AG09309 (cell line): Measurements from ENCODE around the gene SEPTIN8.

ENCODE experiments used
- DNase-seq: peaks from one replicate; pipeline ENCODE4 v3.0.0-alpha.2; 2010; ENCODE audit warnings: low read depth
- H3K4me3 ChIP-seq: 2 replicates; pipeline ENCODE4 v1.5.1; 2011; ENCODE audit warnings: mild to moderate bottlenecking, low read depth, low read length, moderate library complexity; ENCODE audit not compliant: control insufficient read depth
- TF ChIP-seq, protein P1 (sequence below): IDR thresholded peaks from 2 replicates; pipeline ENCODE4 v1.5.1; 2011; ENCODE audit warnings: mild to moderate bottlenecking, low read depth, low read length, inconsistent platforms; ENCODE audit not compliant: insufficient read depth, control insufficient read depth; ENCODE audit errors: missing control alignments

SEPTIN8 gene

DNA sequence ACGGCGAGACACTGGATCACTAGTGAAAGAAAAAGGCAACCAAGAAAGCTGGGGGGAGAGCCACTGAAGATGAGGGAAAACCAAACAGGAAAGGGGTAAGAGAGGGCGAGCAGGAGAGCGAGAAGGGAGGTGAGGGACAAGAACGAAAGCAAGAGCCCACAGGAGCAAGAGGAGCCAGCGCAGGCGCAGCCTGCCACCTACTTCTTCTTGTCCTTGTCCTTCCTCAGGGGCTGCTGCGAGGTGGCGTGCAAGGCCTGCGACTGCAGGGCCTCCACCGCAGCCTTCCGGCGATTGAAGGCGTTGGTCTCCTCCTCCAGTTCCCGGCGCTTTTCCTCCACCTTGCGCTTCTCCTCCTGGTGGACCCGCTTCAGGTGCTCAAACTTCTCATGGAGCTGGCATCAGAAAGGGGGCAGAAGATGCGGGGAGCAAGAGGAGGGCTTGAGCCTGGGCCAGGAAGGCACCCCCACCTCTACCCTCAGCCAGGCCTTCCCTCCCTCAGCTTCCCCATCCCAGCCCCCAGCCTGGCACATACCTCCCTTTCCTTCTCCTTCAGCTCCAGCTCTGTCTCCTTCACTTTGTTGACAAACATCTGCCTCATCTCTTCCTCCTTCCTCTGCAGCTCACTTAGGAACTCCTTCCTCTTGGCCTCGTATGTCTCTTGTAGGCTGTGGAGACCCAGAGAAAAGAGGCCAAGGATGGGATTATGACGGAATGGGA lies 16.3 kb downstream of the SEPTIN8 start:
- H3K4me3 ChIP-seq = no peak overlapping the region
- no peak for DNase-seq
- TF ChIP-seq, protein P1, sequence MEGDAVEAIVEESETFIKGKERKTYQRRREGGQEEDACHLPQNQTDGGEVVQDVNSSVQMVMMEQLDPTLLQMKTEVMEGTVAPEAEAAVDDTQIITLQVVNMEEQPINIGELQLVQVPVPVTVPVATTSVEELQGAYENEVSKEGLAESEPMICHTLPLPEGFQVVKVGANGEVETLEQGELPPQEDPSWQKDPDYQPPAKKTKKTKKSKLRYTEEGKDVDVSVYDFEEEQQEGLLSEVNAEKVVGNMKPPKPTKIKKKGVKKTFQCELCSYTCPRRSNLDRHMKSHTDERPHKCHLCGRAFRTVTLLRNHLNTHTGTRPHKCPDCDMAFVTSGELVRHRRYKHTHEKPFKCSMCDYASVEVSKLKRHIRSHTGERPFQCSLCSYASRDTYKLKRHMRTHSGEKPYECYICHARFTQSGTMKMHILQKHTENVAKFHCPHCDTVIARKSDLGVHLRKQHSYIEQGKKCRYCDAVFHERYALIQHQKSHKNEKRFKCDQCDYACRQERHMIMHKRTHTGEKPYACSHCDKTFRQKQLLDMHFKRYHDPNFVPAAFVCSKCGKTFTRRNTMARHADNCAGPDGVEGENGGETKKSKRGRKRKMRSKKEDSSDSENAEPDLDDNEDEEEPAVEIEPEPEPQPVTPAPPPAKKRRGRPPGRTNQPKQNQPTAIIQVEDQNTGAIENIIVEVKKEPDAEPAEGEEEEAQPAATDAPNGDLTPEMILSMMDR = no peak

- no peak for DNase-seq
- no peak overlapping the region for H3K4me3 ChIP-seq
- TF ChIP-seq, protein P1 = no peak
Measured at GRCh38 chr5:132760049-132760420, 17.0 kb downstream of the SEPTIN8 start.

DNA sequence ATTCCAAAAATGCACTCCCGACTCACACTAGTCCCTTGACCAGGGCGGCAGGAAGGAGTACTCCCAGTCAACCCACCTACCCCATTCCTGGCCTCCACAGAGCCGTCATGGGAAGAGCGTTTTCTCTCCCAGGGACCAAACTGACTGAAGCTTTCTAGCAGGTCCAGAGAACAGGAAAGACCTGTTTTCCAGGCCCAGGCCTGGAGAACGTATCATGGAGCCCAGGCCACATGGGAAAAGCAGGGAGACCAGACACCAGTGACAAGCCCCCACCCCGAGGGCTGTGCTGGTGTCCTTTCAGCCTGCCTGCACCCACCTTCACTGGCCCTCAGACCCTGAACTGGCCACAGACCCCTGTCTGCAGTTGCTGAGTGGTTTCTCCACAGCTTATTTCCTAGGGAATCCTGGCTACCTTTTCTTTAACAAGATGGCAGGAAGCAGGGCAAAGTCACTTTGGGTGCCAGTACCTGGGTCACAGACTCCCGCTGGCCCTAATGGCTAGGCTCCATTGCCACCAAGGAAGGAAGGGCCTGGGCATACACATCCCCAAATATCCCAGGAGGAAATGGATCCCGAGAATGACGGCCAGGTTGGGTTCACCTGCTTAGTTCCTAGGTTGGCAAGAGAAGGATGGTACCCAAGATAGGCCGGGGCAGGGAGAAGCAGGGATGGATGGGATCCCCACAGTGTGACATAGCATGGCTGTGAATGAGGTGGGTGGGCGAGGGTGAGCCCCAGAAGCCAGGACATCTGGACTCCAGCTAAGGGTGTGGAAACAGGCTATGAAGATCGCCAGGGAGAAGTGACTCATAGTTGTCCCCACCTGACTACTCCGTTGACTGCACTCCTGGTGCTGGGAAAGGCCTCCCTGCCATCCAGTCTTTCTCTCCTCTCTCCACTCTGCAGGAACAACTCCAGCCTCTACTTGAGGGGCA lies 17.7 kb downstream of the SEPTIN8 start:
- no peak for DNase-seq
- TF ChIP-seq, protein P1 = no peak
- H3K4me3 ChIP-seq = no peak overlapping the region

GRCh38 chr5:132758451-132758850 lies 18.6 kb downstream of the SEPTIN8 start:
- no peak for DNase-seq
- H3K4me3 ChIP-seq = no peak overlapping the region
- TF ChIP-seq, protein P1 = no peak

DNA sequence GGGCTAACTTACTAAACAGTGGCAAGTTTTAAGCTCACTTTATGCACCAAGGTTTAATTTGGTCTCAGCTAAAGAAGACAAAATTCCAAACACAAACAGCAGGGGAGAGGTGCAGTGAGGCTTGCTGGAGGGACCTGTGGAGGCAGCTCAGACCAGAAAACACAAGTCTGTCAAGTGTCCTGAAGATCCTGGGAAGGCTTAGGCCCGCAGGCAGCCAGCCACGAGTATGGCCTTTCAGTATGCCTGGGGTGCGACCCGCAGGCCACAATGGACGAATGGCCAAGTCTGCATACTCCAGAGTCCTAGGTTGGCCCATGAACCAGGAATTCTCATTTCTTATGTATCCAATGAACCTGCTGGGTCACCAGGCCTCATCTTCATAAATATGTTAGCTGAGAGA lies 20.5 kb downstream of the SEPTIN8 start:
- DNase-seq = no peak
- H3K4me3 ChIP-seq = no peak overlapping the region
- TF ChIP-seq, protein P1 = no peak

DNA sequence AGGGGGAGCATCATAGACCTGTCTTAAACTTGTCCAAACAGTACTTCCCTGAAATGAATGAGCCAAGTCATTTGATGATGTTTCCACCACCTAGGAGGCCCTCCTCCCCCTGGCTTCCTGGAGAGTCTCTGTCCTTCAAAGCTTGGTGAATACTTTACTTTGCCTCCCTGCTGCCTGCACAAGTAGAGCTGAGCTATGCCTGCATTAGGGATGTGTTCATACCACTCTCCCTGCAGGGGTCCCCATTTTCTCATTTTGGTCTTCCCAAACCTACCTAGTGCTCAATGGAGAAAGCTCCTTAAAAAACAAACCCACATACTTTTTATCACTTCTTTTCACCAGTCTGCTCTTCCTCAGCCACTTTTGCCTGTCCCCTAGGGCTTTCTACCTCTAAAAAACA lies 22.1 kb downstream of the SEPTIN8 start:
- no peak for DNase-seq
- TF ChIP-seq, protein P1 = peak; percentile 30
- no peak overlapping the region for H3K4me3 ChIP-seq
